ENCODE results near the gene LMF1. TPM values are rescaled to one million over a fixed set of nuclear protein-coding genes. Genes with fewer than 3 reads are reported as not detected.

LMF1 gene
- polyA plus RNA-seq, 3 donors = 5.9 to 14.7 (median 10.6) TPM

DNA sequence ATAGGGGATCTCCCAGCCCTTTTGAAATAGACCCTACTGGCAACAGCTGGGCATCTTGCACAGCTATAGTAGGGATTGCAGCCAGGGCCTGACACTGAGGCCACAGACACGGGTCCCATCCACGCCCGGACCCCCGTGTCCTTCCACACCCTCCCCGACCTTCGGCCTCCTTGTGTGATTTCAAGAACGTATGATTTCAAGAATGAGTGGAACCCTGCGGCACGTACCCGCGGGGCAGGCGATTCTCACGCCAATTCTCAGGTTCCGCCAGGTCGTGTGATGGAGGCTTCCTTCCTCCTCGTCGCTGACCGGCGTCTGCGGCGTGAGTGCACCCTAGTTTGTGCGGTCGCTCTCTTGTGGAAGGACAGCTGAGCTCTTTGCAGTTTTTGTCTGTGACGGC is 114.0 kb downstream of the LMF1 start:
- H3K27me3 Mint-ChIP-seq (ENCODE audit: low read depth in 3 of 3) = peaks cover 0 to 1% (median 0%) of the 10 kb centered on the region in 3 donors
- Histone ChIP-seq H3K4me3 (replicated peaks in 1 of 3; ENCODE audit: low read depth in 2 of 3, low read length in 3 of 3) (no peak overlapping the region), H4K20me1 (ENCODE audit: insufficient read depth, low read length) (no peaks in the 10 kb centered on the region), H3K9me3 (replicated peaks in 1 of 2; ENCODE audit: control insufficient read depth in 1 of 2, insufficient read depth in 1 of 2, low read length in 2 of 2) (peaks cover 59 to 90% of the 10 kb centered on the region in 2 donors), H2AFZ (ENCODE audit: insufficient read depth, low read depth, low read length, poor library complexity, severe bottlenecking) (no peak overlapping the region), H3K79me2 (ENCODE audit: insufficient read depth, low read length) (no peaks in the 10 kb centered on the region), H3K27ac (ENCODE audit: low read depth in 1 of 2, low read length in 2 of 2) (no peak overlapping the region), H3K4me1 (ENCODE audit: control insufficient read depth in 1 of 2, insufficient read depth in 2 of 2, low read length in 2 of 2) (no peaks in the 10 kb centered on the region), H3K27me3 (ENCODE audit: control insufficient read depth in 2 of 2, insufficient read depth in 2 of 2, low read length in 2 of 2) (no peaks in the 10 kb centered on the region), H3K4me2 (replicated peaks; ENCODE audit: extremely low read depth, low read length, poor library complexity, severe bottlenecking) (no peak overlapping the region), H3K9ac (ENCODE audit: insufficient read depth, low read length, poor library complexity, severe bottlenecking) (no peak overlapping the region), H3K36me3 (replicated peaks in 1 of 2; ENCODE audit: control insufficient read depth in 1 of 2, insufficient read depth in 2 of 2, low read length in 2 of 2) (no peaks in the 10 kb centered on the region)
- intact Hi-C loops (cut with micrococcal nuclease) = no loop called here
- WGBS (ENCODE audit: insufficient coverage) = 97% methylated on average over 19 of the region's 24 CpGs
- no peak overlapping the region for H3K27ac Mint-ChIP-seq
- no peak overlapping the region for H3K4me3 Mint-ChIP-seq
- peaks cover 44 to 81% (median 68%) of the 10 kb centered on the region in 7 donors for H3K9me3 Mint-ChIP-seq
- TF ChIP-seq, protein P1, sequence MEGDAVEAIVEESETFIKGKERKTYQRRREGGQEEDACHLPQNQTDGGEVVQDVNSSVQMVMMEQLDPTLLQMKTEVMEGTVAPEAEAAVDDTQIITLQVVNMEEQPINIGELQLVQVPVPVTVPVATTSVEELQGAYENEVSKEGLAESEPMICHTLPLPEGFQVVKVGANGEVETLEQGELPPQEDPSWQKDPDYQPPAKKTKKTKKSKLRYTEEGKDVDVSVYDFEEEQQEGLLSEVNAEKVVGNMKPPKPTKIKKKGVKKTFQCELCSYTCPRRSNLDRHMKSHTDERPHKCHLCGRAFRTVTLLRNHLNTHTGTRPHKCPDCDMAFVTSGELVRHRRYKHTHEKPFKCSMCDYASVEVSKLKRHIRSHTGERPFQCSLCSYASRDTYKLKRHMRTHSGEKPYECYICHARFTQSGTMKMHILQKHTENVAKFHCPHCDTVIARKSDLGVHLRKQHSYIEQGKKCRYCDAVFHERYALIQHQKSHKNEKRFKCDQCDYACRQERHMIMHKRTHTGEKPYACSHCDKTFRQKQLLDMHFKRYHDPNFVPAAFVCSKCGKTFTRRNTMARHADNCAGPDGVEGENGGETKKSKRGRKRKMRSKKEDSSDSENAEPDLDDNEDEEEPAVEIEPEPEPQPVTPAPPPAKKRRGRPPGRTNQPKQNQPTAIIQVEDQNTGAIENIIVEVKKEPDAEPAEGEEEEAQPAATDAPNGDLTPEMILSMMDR (IDR thresholded peaks at IDR 0.05) = no peak
- peaks cover 0 to 8% of the 10 kb centered on the region in 2 donors for H3K36me3 Mint-ChIP-seq
- no peaks in the 10 kb centered on the region for H3K4me1 Mint-ChIP-seq
- DNase-seq = no peak

DNA sequence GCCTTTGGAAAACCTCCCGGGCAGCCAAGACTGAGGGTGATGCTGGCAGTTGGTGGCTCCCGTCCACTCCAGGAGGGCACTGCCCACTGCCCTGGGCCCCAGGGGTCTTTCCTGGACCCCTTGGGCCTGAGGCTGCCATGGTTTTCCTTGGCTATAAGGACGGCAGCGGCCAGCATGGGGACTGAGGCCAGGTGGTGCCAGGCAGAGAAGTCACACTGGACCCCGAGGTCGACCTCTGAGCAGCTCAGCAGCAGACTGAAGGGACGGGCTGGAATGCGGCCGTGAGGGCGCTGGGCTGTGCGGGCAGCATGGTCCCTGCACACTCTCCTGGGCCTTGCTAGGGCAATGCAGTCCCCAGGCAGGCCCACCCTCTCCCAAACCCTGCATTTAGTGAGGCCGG is 114.7 kb downstream of the LMF1 start:
- Histone ChIP-seq H3K27ac (ENCODE audit: low read depth in 1 of 2, low read length in 2 of 2) (no peak overlapping the region), H3K79me2 (ENCODE audit: insufficient read depth, low read length) (no peaks in the 10 kb centered on the region), H3K4me3 (replicated peaks in 1 of 3; ENCODE audit: low read depth in 2 of 3, low read length in 3 of 3) (no peak overlapping the region), H3K36me3 (replicated peaks in 1 of 2; ENCODE audit: control insufficient read depth in 1 of 2, insufficient read depth in 2 of 2, low read length in 2 of 2) (no peaks in the 10 kb centered on the region), H2AFZ (ENCODE audit: insufficient read depth, low read depth, low read length, poor library complexity, severe bottlenecking) (no peak overlapping the region), H3K9me3 (replicated peaks in 1 of 2; ENCODE audit: control insufficient read depth in 1 of 2, insufficient read depth in 1 of 2, low read length in 2 of 2) (peaks cover 60 to 90% of the 10 kb centered on the region in 2 donors), H3K4me2 (replicated peaks; ENCODE audit: extremely low read depth, low read length, poor library complexity, severe bottlenecking) (no peak overlapping the region), H3K9ac (ENCODE audit: insufficient read depth, low read length, poor library complexity, severe bottlenecking) (no peak overlapping the region), H3K27me3 (ENCODE audit: control insufficient read depth in 2 of 2, insufficient read depth in 2 of 2, low read length in 2 of 2) (no peaks in the 10 kb centered on the region), H3K4me1 (ENCODE audit: control insufficient read depth in 1 of 2, insufficient read depth in 2 of 2, low read length in 2 of 2) (no peaks in the 10 kb centered on the region), H4K20me1 (ENCODE audit: insufficient read depth, low read length) (no peaks in the 10 kb centered on the region)
- H3K4me1 Mint-ChIP-seq = no peaks in the 10 kb centered on the region
- peaks cover 45 to 82% (median 68%) of the 10 kb centered on the region in 7 donors for H3K9me3 Mint-ChIP-seq
- peaks cover 0 to 8% of the 10 kb centered on the region in 2 donors for H3K36me3 Mint-ChIP-seq
- H3K27me3 Mint-ChIP-seq (ENCODE audit: low read depth in 3 of 3) = no peaks in the 10 kb centered on the region
- TF ChIP-seq, protein P1 (IDR thresholded peaks at IDR 0.05) = no peak
- H3K4me3 Mint-ChIP-seq = no peak overlapping the region
- H3K27ac Mint-ChIP-seq = no peak overlapping the region
- 98% methylated on average over 9 of the region's 12 CpGs for WGBS (ENCODE audit: insufficient coverage)
- no peak for DNase-seq
- intact Hi-C loops (cut with micrococcal nuclease) = no loop called here

Measured in CD14-positive monocyte (primary cell).